Central memory CD8-positive, alpha-beta T cell (primary cell): ENCODE measurements around the gene NCOA5.
"Not testable (repeated sequence)": the region's sequence is repeated elsewhere in the genome, so short reads cannot be mapped to it uniquely, and the experiment has no call there.

Source experiments
- ATAC-seq: fragments of 150-1000 bp; cut with Tn5 transposase; replicated peaks from 2 replicates; pipeline ENCODE4 v1.10.0; 2022; ENCODE audit warnings: mild to moderate bottlenecking, moderate FRiP score, moderate number of reproducible peaks; ENCODE audit not compliant: poor library complexity, severe bottlenecking; ENCODE audit errors: extremely low read depth
- DNase-seq, 2 donors: peaks; one replicate each; pipeline ENCODE4 v3.0.0; 2021; ENCODE audit warnings: low spot score in 2 of 2
- H3K27ac Mint-ChIP-seq: one replicate; pipeline ENCODE4 v1.8.0; 2022; ENCODE audit warnings: low read depth, mild to moderate bottlenecking, moderate library complexity, mixed read lengths
- H3K27me3 Mint-ChIP-seq: one replicate; pipeline ENCODE4 v1.8.0; 2022; ENCODE audit warnings: mixed read lengths
- H3K36me3 Mint-ChIP-seq: one replicate; pipeline ENCODE4 v1.8.0; 2022; ENCODE audit warnings: mild to moderate bottlenecking, moderate library complexity, mixed read lengths; ENCODE audit not compliant: insufficient read depth
- H3K4me1 Mint-ChIP-seq: one replicate; pipeline ENCODE4 v1.8.0; 2022; ENCODE audit warnings: mixed read lengths
- H3K4me3 Mint-ChIP-seq: one replicate; pipeline ENCODE4 v1.8.0; 2022; ENCODE audit warnings: mild to moderate bottlenecking, moderate library complexity, mixed read lengths
- H3K9me3 Mint-ChIP-seq: one replicate; pipeline ENCODE4 v1.8.0; 2022; ENCODE audit warnings: mixed read lengths

NCOA5 gene

GRCh38 chr20:46099491-46100287 lies 9.9 kb upstream of the NCOA5 start:
- Mint-ChIP-seq H3K36me3 (no peaks in the 10 kb centered on the region), H3K27ac (no peak overlapping the region), H3K27me3 (peaks cover 57% of the 10 kb centered on the region), H3K4me1 (no peaks in the 10 kb centered on the region), H3K9me3 (no peaks in the 10 kb centered on the region), H3K4me3 (no peak overlapping the region)
- ATAC-seq, result no peak
- no peak for DNase-seq

- Mint-ChIP-seq H3K36me3 (peaks cover 8% of the 10 kb centered on the region), H3K27me3 (peaks cover 5% of the 10 kb centered on the region)
- DNase-seq, result no peak
Observed at GRCh38 chr20:46093531-46093930, 3.8 kb upstream of the NCOA5 start.

GRCh38 chr20:46091622-46092535 lies 2.1 kb upstream of the NCOA5 start:
- not testable (repeated sequence) for H3K9me3 Mint-ChIP-seq, H3K27me3 Mint-ChIP-seq

More at GRCh38 chr20:46093531-46093930, 3.8 kb upstream of the NCOA5 start:
- no peak for ATAC-seq
- Mint-ChIP-seq H3K27ac (no peak overlapping the region), H3K4me1 (peaks cover 7% of the 10 kb centered on the region), H3K4me3 (no peak overlapping the region), H3K9me3 (no peaks in the 10 kb centered on the region)

GRCh38 chr20:46089167-46089416 lies 670 bp downstream of the NCOA5 start:
- Mint-ChIP-seq H3K4me3 (peak overlapping the region; percentile 83), H3K27ac (peak overlapping the region; percentile 84), H3K9me3 (no peaks in the 10 kb centered on the region), H3K27me3 (no peaks in the 10 kb centered on the region), H3K4me1 (peaks cover 48% of the 10 kb centered on the region), H3K36me3 (peaks cover 11% of the 10 kb centered on the region)
- peak; percentile 52 for ATAC-seq
- DNase-seq, result peak in 1 of 2 donors; percentile 41

More at GRCh38 chr20:46091622-46092535, 2.1 kb upstream of the NCOA5 start:
- ATAC-seq, H3K36me3 Mint-ChIP-seq, H3K27ac Mint-ChIP-seq, DNase-seq, H3K4me3 Mint-ChIP-seq: not testable (repeated sequence)
- peaks cover 22% of the 10 kb centered on the region for H3K4me1 Mint-ChIP-seq

GRCh38 chr20:46088409-46089166 lies 1.2 kb downstream of the NCOA5 start:
- no peaks in the 10 kb centered on the region for H3K27me3 Mint-ChIP-seq
- H3K36me3 Mint-ChIP-seq, result peaks cover 11% of the 10 kb centered on the region
- no peaks in the 10 kb centered on the region for H3K9me3 Mint-ChIP-seq
- no peak for ATAC-seq
- H3K4me3 Mint-ChIP-seq, result peak overlapping the region; percentile 83
- DNase-seq, result no peak
- peak overlapping the region; percentile 84 for H3K27ac Mint-ChIP-seq
- H3K4me1 Mint-ChIP-seq, result peaks cover 48% of the 10 kb centered on the region

GRCh38 chr20:46087161-46087560 lies 2.6 kb downstream of the NCOA5 start:
- H3K36me3 Mint-ChIP-seq, result peaks cover 11% of the 10 kb centered on the region
- H3K4me3 Mint-ChIP-seq, result no peak overlapping the region
- DNase-seq, result no peak
- ATAC-seq, result no peak
- H3K9me3 Mint-ChIP-seq, result no peaks in the 10 kb centered on the region
- peaks cover 63% of the 10 kb centered on the region for H3K4me1 Mint-ChIP-seq
- no peaks in the 10 kb centered on the region for H3K27me3 Mint-ChIP-seq
- H3K27ac Mint-ChIP-seq, result no peak overlapping the region

GRCh38 chr20:46085179-46085851 lies 4.4 kb downstream of the NCOA5 start:
- Mint-ChIP-seq H3K27ac (no peak overlapping the region), H3K9me3 (no peaks in the 10 kb centered on the region), H3K36me3 (peaks cover 11% of the 10 kb centered on the region), H3K27me3 (no peaks in the 10 kb centered on the region), H3K4me3 (peak overlapping the region; percentile 9), H3K4me1 (peaks cover 69% of the 10 kb centered on the region)
- DNase-seq (no peak), ATAC-seq (no peak)

GRCh38 chr20:46084805-46085178 lies 5.0 kb downstream of the NCOA5 start:
- Mint-ChIP-seq H3K27me3 (no peaks in the 10 kb centered on the region), H3K4me3 (no peak overlapping the region), H3K27ac (no peak overlapping the region), H3K4me1 (peaks cover 65% of the 10 kb centered on the region), H3K9me3 (no peaks in the 10 kb centered on the region), H3K36me3 (peaks cover 7% of the 10 kb centered on the region)
- no peak for ATAC-seq
- DNase-seq, result no peak

GRCh38 chr20:46083531-46084061 lies 6.2 kb downstream of the NCOA5 start:
- Mint-ChIP-seq H3K27ac (no peak overlapping the region), H3K4me1 (peaks cover 68% of the 10 kb centered on the region), H3K27me3 (no peaks in the 10 kb centered on the region), H3K36me3 (peaks cover 7% of the 10 kb centered on the region), H3K9me3 (no peaks in the 10 kb centered on the region), H3K4me3 (no peak overlapping the region)
- no peak for DNase-seq
- ATAC-seq, result no peak

- peaks cover 12% of the 10 kb centered on the region for H3K36me3 Mint-ChIP-seq
- H3K4me1 Mint-ChIP-seq, result peaks cover 63% of the 10 kb centered on the region
- H3K27ac Mint-ChIP-seq, result no peak overlapping the region
- H3K9me3 Mint-ChIP-seq, result no peaks in the 10 kb centered on the region
- no peaks in the 10 kb centered on the region for H3K27me3 Mint-ChIP-seq
- no peak overlapping the region for H3K4me3 Mint-ChIP-seq
- ATAC-seq (no peak), DNase-seq (no peak)
Observed at GRCh38 chr20:46083101-46083500, 6.7 kb downstream of the NCOA5 start.

- H3K4me1 Mint-ChIP-seq, result peaks cover 44% of the 10 kb centered on the region
- H3K27me3 Mint-ChIP-seq, result no peaks in the 10 kb centered on the region
- peaks cover 15% of the 10 kb centered on the region for H3K36me3 Mint-ChIP-seq
- H3K27ac Mint-ChIP-seq, result no peak overlapping the region
- ATAC-seq (no peak), DNase-seq (no peak)
- no peak overlapping the region for H3K4me3 Mint-ChIP-seq
- H3K9me3 Mint-ChIP-seq, result no peaks in the 10 kb centered on the region
Observed at GRCh38 chr20:46081074-46081473, 8.7 kb downstream of the NCOA5 start.

- DNase-seq (no peak), ATAC-seq (no peak)
- no peaks in the 10 kb centered on the region for H3K27me3 Mint-ChIP-seq
- no peaks in the 10 kb centered on the region for H3K9me3 Mint-ChIP-seq
- H3K27ac Mint-ChIP-seq, result no peak overlapping the region
- peaks cover 34% of the 10 kb centered on the region for H3K4me1 Mint-ChIP-seq
- H3K4me3 Mint-ChIP-seq, result no peak overlapping the region
- peaks cover 21% of the 10 kb centered on the region for H3K36me3 Mint-ChIP-seq
Observed at GRCh38 chr20:46078954-46079353, 10.8 kb downstream of the NCOA5 start.
